Ectodermal cell (in vitro differentiated cells): ENCODE results near the gene ZSCAN18. TPM values are rescaled to one million over a fixed set of nuclear protein-coding genes. Genes with fewer than 3 reads are reported as not detected.
"Not testable (repeated sequence)": the region's sequence is repeated elsewhere in the genome, so short reads cannot be mapped to it uniquely, and the experiment has no call there.

Experiments
- H3K27ac ChIP-seq: 2 replicates; pipeline ENCODE4 v1.7.0; 2013; ENCODE audit warnings: mild to moderate bottlenecking, low read depth, low read length; ENCODE audit not compliant: insufficient read depth, poor library complexity, severe bottlenecking
- H3K27me3 ChIP-seq: 2 replicates; pipeline ENCODE4 v1.7.0; 2013; ENCODE audit warnings: mild to moderate bottlenecking, low read length; ENCODE audit not compliant: insufficient read depth, control insufficient read depth, poor library complexity, severe bottlenecking
- H3K36me3 ChIP-seq: one replicate; pipeline ENCODE4 v1.7.0; 2013; ENCODE audit warnings: low read length; ENCODE audit not compliant: control insufficient read depth, insufficient read depth
- H3K4me1 ChIP-seq: one replicate; pipeline ENCODE4 v1.7.0; 2013; ENCODE audit warnings: low read length; ENCODE audit not compliant: control insufficient read depth, insufficient read depth
- H3K4me3 ChIP-seq: 2 replicates; pipeline ENCODE4 v1.7.0; 2013; ENCODE audit warnings: low read depth, low read length, control low read depth; ENCODE audit not compliant: insufficient read depth
- H3K9me3 ChIP-seq: 2 replicates; pipeline ENCODE4 v1.7.0; 2013; ENCODE audit warnings: mild to moderate bottlenecking, low read length, moderate library complexity; ENCODE audit not compliant: control insufficient read depth
- WGBS, 2 experiments: methylation state at CpG; one replicate each; pipeline ENCODE4 v1.1.7; 2013; ENCODE audit warnings: missing lambda C conversion rate in 2 of 2; 5-methylcytosine and 5-hydroxymethylcytosine counted together
- polyA plus RNA-seq, 4 experiments: library from polyadenylated mRNA; stranded (reverse); fragments of 50-300 nt; gene quantifications; one replicate each; pipeline ENCODE4 v1.2.3, GENCODE V29; 2013

Gene ZSCAN18, protein sequence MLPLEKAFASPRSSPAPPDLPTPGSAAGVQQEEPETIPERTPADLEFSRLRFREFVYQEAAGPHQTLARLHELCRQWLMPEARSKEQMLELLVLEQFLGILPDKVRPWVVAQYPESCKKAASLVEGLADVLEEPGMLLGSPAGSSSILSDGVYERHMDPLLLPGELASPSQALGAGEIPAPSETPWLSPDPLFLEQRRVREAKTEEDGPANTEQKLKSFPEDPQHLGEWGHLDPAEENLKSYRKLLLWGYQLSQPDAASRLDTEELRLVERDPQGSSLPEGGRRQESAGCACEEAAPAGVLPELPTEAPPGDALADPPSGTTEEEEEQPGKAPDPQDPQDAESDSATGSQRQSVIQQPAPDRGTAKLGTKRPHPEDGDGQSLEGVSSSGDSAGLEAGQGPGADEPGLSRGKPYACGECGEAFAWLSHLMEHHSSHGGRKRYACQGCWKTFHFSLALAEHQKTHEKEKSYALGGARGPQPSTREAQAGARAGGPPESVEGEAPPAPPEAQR
- 73.5 TPM for polyA plus RNA-seq (2013, experiment 1 of 4)
- polyA plus RNA-seq (2013, experiment 2 of 4): 75.2 TPM
- 75.8 TPM for polyA plus RNA-seq (2013, experiment 3 of 4)
- 90.2 TPM for polyA plus RNA-seq (2013, experiment 4 of 4)

DNA sequence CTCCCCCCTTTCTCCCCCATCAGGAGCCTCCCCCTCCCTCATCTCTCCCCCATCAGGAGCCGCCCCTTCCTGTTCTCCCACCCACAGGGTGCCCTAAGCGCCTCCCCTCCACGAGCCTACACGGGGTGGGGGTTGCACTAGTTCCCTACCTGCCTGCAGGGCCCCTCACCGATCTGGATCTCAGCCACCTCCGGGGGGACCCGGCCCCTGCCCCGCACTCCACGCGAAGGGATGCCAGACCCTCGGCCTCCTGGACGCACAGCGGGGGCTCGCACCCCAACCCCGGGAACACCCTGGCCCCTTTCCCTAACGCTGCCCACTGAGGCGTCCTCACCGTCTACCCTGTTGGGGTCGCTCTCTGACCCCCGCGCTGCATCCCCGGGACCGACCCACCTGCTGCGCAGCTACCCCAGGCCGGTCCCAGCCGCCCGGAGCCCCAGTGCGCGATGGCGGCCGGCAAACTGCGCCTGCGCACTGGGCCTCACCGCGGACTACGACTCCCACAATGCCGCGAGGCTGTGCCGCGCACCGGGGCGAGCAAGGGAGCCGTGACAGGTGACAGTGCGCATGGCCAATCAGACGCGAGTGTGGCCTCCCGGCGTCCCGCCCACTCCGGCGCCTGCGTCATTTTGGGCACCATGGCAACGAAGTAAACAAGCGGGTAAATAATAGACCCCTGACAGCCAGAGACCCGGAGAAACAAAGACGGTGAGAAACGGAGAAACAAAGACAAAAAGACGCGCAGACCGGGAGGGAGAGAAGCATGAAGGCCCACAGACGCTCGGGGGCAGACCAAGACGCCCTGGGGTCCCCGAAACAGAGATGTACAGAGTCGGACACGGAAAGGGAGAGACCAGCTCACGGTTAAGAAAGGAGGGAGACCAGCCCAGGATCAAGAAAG is at the start of gene ZSCAN18:
TSS of gene ZSCAN18 (minus strand) at position 451 of the 901 bp plus-strand sequence. CDS start 7,964 bp downstream, outside the sequence.
- no peaks in the 10 kb centered on the region for H3K27me3 ChIP-seq
- peak within 1 kb of the TSS; percentile 99 for H3K27ac ChIP-seq
- H3K36me3 ChIP-seq: peaks cover 5% of the 10 kb centered on the region
- no peaks in the 10 kb centered on the region for H3K9me3 ChIP-seq
- WGBS, 2 experiments: 1 to 2% methylated on average over 67 of the region's 67 CpGs
- no peaks in the 10 kb centered on the region for H3K4me1 ChIP-seq
- peak within 1 kb of the TSS; percentile 76 for H3K4me3 ChIP-seq

DNA sequence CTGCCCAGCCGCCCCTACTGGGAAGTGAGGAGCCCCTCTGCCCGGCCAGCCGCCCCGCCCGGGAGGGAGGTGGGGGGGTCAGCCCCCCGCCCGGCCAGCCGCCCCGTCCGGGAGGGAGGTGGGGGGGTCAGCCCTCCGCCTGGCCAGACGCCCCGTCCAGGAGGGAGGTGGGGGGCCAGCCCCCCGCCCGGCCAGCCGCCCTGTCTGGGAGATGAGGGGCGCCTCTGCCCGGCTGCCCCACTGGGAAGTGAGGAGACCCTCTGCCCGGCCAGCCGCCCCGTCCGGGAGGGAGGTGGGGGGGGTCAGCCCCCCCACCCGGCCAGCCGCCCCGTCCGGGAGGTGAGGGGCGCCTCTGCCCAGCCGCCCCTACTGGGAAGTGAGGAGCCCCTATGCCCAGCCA is 49.4 kb upstream of the ZSCAN18 start:
- not testable (repeated sequence) for H3K27ac ChIP-seq, H3K9me3 ChIP-seq, H3K4me3 ChIP-seq, H3K4me1 ChIP-seq, H3K27me3 ChIP-seq
- WGBS, 2 experiments: 92 to 95% methylated on average over 23 to 28 of the region's 28 CpGs
- peaks cover 10% of the 10 kb centered on the region for H3K36me3 ChIP-seq

DNA sequence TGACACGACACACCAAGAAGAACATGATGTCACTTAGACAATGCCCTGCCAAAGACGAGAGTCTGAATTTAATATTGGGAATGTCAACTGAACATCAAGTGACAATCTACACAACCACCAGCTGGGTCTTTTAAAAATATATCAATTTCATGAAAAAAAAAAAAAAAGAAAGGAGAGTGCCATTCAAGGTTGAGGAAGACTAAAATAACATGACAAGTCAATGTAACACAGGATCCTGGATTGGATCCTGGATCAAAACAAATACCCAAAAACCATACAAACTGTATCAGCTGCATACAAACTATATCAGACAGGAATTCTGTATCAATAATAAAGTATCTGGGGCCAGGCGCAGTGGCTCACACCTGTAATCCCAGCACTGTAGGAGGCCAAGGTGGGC is 47.8 kb upstream of the ZSCAN18 start:
- Histone ChIP-seq H3K4me3 (no peak overlapping the region), H3K36me3 (peaks cover 25% of the 10 kb centered on the region), H3K9me3 (peaks cover under 1% of the 10 kb centered on the region), H3K27ac (no peak overlapping the region), H3K27me3 (no peaks in the 10 kb centered on the region), H3K4me1 (no peaks in the 10 kb centered on the region)
- WGBS, 2 experiments: 96 to 97% methylated on average over 2 to 3 of the region's 3 CpGs

DNA sequence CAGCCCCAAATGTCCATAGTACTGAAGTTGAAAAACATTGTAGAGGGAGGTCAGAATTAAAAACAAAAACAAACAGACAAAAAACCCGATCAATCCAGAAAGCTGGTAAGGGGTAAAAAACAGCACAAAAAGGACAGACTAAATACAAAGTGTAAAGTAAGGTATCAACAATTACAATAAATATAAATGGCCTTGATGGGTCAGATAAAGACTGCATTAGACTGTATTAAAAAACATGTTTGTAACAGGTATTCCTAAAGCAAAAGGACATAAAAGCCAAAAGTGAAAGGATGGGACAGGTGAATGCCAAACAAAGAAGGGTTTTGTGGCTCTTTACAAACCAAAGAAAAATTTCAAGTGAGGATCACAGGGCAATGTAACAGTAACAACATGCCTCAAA is 36.2 kb upstream of the ZSCAN18 start:
- no peak overlapping the region for H3K4me3 ChIP-seq
- peaks cover 71% of the 10 kb centered on the region for H3K36me3 ChIP-seq
- H3K4me1 ChIP-seq: no peaks in the 10 kb centered on the region
- no CpG with 5 or more reads among the region's 1 CpG for WGBS, 2 experiments
- no peak overlapping the region for H3K27ac ChIP-seq
- H3K9me3 ChIP-seq: peaks cover 8% of the 10 kb centered on the region
- H3K27me3 ChIP-seq: no peaks in the 10 kb centered on the region

DNA sequence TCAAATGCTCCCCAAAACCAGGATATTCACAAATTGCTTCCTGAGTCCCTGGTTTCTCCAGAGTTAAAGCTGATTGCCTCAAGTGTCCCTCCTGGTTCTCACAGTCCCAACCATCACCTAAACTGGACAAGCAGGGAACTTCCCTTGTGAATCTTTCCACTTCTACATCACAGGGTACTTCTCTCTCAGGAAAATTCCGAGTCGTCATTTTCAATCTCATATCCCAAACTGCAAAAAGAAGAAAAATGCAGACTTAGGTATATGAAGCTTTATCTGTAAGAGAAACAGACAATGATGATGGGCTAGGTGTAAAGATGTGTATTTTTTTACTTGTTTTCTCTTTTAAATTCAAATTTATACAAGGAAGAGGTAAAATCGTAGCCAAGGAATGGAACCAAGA is 31.3 kb upstream of the ZSCAN18 start:
- Histone ChIP-seq H3K27ac (no peak overlapping the region), H3K27me3 (no peaks in the 10 kb centered on the region), H3K36me3 (peaks cover 63% of the 10 kb centered on the region), H3K9me3 (peaks cover 26% of the 10 kb centered on the region), H3K4me1 (no peaks in the 10 kb centered on the region), H3K4me3 (no peak overlapping the region)
- 88 to 100% methylated on average over 1 to 3 of the region's 3 CpGs for WGBS, 2 experiments

DNA sequence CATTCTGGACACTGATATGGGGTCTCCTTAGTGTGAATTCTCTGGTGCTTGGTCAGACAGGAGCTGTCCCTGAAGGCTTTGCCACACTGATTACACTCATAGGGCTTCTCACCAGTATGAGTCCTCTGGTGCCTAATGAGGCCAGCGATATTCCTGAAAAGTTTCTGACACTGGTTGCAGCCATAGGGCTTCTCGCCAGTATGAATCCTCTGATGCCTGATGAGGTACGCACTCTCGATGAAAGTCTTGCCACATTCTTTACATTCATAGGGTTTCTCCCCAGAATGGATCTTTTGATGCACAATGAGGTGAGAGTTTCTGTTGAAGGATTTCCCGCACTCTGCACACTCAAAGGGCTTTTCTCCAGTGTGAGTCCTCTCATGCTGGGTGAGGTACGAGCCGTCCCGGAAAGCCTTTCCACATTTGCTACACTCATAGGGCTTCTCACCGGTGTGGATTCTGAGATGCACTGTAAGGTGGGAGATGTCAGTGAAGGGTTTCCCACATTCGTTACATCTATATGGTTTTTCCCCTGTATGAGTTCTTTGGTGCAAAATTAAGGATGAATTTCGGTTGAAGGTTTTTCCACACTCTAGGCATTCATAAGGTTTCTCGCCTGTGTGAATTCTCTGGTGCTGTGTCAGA is 30.1 kb upstream of the ZSCAN18 start:
- H3K27ac ChIP-seq: no peak overlapping the region
- H3K27me3 ChIP-seq: no peaks in the 10 kb centered on the region
- peaks cover 55% of the 10 kb centered on the region for H3K36me3 ChIP-seq
- H3K4me1 ChIP-seq: no peaks in the 10 kb centered on the region
- WGBS, 2 experiments: 96 to 97% methylated on average over 12 of the region's 12 CpGs
- no peak overlapping the region for H3K4me3 ChIP-seq
- H3K9me3 ChIP-seq: peaks cover 26% of the 10 kb centered on the region

DNA sequence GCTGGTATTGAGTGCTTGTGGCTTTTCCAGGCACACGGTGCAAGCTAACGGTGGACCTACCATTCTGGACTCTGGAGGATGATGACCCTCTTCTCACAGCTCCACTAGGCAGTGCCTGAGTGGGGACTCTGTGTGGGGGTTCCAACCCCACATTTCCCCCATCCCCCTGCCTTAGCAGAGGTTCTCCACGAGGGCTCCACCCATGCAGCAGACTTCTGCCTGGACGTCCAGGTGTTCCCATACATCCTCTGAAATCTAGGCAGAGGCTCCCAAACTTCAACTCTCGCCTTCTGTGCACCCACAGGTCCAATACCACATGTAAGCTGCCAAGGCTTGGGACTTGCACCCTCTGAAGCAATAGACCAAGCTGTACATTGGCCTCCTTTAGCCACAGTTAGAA is 25.3 kb upstream of the ZSCAN18 start:
- H3K36me3 ChIP-seq: peaks cover 15% of the 10 kb centered on the region
- WGBS, 2 experiments: 62 to 64% methylated on average over 5 of the region's 5 CpGs
- no peaks in the 10 kb centered on the region for H3K4me1 ChIP-seq
- no peak overlapping the region for H3K27ac ChIP-seq
- no peaks in the 10 kb centered on the region for H3K27me3 ChIP-seq
- H3K4me3 ChIP-seq: no peak overlapping the region
- H3K9me3 ChIP-seq: peaks cover 20% of the 10 kb centered on the region

DNA sequence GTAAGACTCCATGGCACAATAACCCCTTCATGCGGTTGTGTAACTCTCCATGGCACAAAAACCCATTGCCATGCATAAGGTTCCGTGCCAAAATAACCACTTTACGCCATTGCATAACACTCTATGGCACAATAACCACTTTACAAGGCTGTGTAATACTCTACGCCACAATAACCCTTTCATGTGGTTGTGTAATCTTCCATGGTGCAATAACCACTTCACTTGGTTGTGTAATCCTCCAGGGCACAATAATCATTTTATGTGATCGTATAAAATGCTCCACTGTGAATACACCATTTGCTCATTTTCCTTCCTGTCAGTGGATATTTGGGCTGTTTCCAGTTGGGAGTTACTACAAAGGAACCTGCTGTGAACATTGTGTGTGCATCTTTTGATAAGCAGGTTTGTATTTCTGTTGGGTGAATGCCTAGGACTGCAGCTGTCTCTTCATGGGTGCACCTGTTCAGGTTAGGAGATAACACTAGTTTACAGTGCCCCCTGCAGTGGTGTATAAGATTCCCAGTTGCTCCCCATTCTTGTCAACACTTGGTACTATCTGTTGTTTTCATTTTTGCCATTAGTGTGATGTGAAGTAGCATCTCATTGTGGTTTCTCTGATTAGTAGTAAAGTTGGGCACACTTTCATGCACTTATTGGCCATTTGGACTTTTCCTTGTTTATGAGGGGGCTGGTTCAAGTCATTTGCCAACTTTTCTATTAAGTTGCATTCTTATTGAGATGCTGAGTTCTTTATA is 21.1 kb upstream of the ZSCAN18 start:
- H3K4me1 ChIP-seq: no peaks in the 10 kb centered on the region
- H3K27me3 ChIP-seq: no peaks in the 10 kb centered on the region
- H3K9me3 ChIP-seq: peaks cover 9% of the 10 kb centered on the region
- H3K36me3 ChIP-seq: no peaks in the 10 kb centered on the region
- H3K4me3 ChIP-seq: no peak overlapping the region
- WGBS, 2 experiments: 84 to 88% methylated on average over 5 of the region's 5 CpGs
- no peak overlapping the region for H3K27ac ChIP-seq

DNA sequence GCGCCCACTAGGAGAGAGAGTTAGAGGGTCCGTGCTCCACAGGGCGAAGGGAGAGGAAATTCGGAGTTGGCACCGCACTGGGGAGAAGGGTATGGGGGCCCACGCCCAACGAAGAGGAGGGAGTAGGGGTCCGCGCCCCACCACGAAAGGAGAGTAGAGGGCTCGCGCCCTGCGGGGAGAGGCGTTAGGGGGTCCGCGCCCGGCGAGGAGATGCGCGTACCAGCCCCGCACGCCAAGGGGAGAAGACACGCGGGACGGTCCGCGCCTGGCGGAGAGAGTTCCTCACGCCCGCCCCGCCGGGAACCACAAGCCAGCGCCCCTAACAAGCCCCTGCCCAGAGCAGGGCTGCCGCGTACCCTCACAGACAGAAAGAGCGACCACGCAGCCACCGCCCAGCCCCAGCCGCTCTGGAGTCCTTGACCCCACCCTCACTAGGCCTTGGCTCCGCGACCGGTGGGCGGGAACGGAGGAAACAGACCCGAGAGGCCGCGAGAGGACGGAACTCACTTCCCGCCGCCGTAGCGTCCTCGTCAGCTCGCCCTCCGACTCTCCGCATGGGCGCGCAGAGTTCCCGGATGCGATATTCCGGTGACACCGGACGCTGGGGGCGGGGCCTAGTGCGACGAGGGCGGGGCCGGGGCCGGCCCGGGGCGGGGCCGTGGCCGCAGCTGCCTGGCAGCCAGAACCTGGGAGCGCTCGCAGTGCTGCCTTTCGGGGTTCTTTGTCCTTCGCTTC is 20.0 kb upstream of the ZSCAN18 start:
- Histone ChIP-seq H3K27ac (no peak overlapping the region), H3K36me3 (no peaks in the 10 kb centered on the region), H3K27me3 (no peaks in the 10 kb centered on the region), H3K4me1 (no peaks in the 10 kb centered on the region), H3K9me3 (peaks cover 9% of the 10 kb centered on the region), H3K4me3 (no peak overlapping the region)
- 87 to 89% methylated on average over 77 of the region's 77 CpGs for WGBS, 2 experiments
